B cell (primary cell): ENCODE results near the gene MGAT5.

Experiments
- EZH2 ChIP-seq: IDR thresholded peaks from 2 replicates; pipeline ENCODE4 v1.6.1; 2012; ENCODE audit warnings: borderline replicate concordance, low read depth, mild to moderate bottlenecking, moderate library complexity, low read length; ENCODE audit not compliant: insufficient read depth, poor library complexity, severe bottlenecking
- TF ChIP-seq, protein P1 (sequence below): fragments of 200-600 bp; IDR thresholded peaks from one replicate; pipeline ENCODE4 v1.8.0; 2022; ENCODE audit warnings: antibody characterized with exemption, mild to moderate bottlenecking

DNA sequence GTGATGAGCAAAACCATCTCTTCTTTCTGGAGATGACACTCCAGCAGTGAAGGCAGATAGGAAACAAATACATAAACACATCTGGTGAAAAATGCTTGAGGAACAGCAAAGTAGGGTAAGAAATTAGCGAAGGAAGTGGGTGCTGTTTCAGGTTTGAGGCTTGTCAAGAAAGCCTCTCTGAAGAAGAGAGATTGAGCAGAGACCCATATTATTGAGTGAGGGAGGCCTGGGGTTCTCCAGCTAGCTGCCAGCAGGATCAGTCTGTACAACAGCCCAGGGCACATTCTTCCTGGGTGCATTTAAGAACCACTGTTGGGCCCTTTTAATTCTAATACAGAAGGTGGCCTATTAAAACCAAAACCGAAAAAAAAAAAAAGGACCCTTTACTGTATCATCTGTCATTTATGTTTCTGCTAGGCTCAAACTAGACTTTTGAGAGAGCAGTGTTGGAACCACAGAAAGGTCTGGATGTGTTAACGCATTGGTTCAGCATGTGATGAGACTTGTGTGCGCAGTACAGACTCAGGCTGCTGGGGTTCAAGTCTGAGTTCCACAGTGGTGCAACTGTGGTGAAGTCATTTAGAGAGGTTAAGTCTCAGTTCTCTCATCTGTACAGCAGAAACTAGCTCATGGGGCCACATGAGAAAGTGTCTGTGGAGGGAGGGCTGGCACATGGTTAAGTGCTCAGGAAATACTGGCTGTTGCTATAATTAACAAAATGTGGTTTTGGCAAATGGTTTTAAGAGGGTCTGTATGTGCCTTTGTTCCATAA lies 28.9 kb downstream of the MGAT5 start:
- TF ChIP-seq, protein P1, sequence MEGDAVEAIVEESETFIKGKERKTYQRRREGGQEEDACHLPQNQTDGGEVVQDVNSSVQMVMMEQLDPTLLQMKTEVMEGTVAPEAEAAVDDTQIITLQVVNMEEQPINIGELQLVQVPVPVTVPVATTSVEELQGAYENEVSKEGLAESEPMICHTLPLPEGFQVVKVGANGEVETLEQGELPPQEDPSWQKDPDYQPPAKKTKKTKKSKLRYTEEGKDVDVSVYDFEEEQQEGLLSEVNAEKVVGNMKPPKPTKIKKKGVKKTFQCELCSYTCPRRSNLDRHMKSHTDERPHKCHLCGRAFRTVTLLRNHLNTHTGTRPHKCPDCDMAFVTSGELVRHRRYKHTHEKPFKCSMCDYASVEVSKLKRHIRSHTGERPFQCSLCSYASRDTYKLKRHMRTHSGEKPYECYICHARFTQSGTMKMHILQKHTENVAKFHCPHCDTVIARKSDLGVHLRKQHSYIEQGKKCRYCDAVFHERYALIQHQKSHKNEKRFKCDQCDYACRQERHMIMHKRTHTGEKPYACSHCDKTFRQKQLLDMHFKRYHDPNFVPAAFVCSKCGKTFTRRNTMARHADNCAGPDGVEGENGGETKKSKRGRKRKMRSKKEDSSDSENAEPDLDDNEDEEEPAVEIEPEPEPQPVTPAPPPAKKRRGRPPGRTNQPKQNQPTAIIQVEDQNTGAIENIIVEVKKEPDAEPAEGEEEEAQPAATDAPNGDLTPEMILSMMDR, result no peak
- no peak for TF ChIP-seq EZH2
